Measurements from ENCODE around the gene ORAI3.

GRCh38 chr16:30907064-30907463 lies 41.8 kb upstream of the ORAI3 start:
- TF ChIP-seq, protein P1, sequence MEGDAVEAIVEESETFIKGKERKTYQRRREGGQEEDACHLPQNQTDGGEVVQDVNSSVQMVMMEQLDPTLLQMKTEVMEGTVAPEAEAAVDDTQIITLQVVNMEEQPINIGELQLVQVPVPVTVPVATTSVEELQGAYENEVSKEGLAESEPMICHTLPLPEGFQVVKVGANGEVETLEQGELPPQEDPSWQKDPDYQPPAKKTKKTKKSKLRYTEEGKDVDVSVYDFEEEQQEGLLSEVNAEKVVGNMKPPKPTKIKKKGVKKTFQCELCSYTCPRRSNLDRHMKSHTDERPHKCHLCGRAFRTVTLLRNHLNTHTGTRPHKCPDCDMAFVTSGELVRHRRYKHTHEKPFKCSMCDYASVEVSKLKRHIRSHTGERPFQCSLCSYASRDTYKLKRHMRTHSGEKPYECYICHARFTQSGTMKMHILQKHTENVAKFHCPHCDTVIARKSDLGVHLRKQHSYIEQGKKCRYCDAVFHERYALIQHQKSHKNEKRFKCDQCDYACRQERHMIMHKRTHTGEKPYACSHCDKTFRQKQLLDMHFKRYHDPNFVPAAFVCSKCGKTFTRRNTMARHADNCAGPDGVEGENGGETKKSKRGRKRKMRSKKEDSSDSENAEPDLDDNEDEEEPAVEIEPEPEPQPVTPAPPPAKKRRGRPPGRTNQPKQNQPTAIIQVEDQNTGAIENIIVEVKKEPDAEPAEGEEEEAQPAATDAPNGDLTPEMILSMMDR (IDR thresholded peaks at IDR 0.05): no peak
- no peak for TF ChIP-seq POLR2A (IDR thresholded peaks at IDR 0.05)

All from thyroid gland (tissue), 4 donors.